Putamen (tissue), 1 donor: ENCODE measurements around the gene PHACTR1.
"Not testable (repeated sequence)": the region's sequence is repeated elsewhere in the genome, so short reads cannot be mapped to it uniquely, and the experiment has no call there.

ENCODE experiments used
- DNase-seq: peaks from one replicate; pipeline ENCODE4 v3.0.0-alpha.2; 2016; ENCODE audit warnings: low spot score

The PHACTR1 gene

DNA sequence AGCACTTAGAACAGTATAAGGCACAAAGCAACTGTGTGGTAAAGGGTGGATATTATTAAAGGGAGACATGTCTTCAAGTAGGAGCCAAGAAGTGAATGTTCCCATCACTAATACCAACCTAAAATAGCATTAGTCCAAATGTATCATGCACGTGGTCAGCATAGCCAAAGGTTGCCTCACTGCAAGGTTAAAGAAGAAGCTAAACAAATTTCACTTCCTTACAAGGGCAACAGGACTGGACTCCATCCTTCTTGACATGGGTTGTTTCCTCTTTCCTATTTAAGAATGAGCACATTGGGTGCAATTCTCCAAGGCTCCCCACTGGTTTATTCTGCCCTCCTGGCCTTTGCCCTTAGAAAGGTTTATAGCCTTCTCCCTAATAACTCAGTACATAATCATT, 186.7 kb downstream of the PHACTR1 start:
- peak; percentile 30 for DNase-seq

DNA sequence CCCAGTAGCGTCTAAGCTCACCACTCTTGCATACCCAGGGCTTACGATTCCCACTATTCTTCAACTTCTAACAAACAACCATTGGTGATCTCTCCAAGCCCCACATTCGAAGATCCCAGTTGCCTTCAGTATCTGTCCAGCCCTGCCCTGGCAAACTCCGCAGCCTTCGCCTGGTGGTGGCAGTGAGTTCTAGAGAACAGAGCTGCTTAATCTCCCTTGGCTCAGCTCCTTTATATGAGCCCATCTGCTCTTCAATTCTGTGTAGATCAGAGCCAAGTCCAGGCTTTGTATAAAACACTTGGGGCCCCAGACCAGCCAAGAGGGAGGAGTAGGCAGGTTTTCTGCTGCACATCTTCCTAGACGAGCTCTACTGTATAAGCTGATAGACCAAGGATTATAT, 193.3 kb downstream of the PHACTR1 start:
- no peak for DNase-seq

DNA sequence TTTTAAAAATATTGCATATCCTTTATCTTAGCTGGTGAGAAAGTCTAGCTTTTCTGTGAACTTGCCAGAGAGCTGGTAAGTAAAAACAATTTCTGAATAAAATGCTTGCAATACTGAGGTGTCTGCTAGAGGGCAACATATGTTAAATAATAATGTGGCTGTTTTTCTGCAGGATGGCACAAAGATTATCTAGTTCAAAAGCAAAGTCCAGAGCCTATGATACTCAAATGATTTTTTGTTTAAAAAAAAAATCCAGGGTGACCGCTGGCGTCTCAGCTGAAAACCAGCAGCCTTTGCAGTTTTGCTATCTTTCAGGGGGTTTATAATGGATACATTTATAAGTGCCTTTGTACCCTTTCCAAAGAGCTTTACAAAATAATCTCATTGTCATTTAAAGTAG, 194.9 kb downstream of the PHACTR1 start:
- peak; percentile 39 for DNase-seq

DNA sequence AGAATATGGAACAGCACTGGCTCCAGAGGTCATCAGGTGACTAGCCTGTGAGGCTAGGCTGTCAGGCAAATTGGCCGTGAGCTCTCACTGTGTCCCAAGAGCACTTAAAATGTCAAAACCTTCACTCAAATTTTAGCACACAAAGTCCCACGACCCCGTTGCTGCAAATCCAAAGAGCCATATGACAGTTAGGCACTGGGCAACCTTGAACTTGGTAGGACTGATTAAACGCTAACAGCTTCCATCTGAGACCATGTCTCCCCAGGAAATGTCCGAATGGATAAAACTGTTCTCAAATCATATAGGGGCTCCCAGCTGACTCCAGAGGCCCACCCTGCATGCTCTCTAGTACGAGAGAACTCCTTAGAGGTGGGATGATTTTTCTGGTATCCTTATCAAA, 196.6 kb downstream of the PHACTR1 start:
- no peak for DNase-seq

DNA sequence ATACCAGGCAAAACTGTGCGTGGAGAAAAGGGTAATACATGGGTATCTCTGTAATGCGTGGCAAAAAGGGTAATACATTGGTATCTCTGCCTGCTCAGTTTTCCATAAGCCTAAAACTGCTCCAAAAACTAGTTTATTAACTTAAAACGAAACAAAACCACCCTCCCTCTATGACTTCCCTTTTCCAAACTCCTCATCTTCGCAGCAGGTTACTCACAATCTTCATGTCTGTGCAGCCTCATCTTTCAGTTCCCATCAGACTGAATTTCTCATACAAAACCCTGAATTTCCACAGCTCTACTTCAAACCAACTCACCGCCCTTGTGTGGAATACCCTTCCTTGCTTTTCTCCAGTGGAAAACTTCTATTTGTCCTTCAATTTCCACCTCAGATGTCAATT, 199.4 kb downstream of the PHACTR1 start:
- no peak for DNase-seq

DNA sequence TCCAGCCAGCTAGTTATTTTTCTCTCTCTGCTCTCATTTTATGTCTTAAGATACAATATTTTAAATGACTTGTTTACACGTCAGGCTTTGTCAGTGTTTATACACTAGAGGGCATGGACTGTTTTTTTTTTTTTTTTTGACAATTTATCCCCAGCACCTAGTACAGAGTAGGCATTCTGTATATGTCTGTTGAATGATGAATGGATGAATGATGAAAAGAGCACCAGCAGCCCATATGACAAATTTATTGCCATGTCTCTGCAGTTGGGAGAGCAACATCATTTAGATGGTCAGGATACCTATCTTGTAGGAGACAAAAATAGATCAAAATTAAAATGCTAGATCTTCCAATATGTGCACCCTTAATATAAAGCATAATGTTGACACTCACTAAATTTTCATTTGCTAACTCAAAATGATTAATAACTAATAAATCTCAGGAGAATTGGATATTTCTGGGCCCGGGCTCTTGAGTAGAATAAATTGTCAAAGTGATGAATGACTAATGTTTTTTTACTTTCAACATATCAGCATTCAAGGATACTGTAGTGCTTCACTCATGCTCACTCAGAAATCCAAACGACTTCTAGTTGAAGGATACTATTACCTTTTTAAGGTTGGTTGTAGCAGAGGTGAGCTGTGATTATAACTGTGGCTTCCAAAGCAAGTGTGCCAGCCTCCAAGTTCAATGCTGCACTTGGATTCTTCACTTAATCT, 200.0 kb downstream of the PHACTR1 start:
- no peak for DNase-seq

DNA sequence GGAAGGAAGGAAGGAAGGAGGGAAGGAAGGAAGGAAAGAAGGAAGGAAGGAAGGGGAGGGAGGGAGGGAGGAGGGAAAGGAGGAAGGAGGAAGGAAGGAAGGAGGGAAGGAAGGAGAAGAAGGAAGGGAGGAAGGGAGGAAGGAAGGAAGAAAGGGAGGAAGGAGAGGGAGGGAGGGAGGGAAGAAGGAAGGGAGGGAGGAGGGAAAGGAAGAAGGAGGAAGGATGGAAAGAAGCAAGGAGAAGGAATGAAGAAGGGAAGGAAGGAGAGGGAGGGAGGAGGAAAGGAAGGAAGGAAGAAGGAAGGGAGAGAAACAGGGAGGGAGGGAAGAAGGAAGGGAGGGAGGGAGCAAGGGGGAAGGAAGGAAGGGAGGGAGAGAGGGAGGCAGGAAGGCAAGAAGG, 204.9 kb downstream of the PHACTR1 start:
- no peak for DNase-seq

DNA sequence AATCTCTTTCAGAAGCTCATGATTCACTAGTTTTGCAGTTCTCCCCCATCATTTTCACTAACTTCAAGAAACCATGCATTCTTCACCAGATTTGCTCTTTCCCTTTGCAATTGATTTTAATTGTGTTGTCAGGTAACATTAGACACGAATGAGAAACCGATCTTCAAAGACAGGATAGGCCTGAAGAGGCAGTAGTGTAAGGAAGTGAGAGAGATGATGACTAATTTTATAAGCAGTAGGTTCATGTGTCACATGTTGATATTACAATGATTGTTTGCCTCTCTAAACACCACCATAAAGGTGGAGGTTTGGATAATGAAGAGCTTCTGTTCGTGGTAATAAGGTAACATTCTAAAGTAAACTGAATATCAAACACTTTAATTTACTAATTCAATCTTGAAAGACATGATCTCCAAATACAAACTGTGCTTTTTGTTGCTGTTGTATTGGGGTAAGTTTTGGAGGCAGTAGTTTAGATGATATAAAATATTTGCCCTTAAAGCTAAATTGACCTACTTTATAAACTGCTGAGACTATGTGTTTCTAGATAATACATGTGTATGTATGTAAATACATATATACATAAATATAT, 207.2 kb downstream of the PHACTR1 start:
- no peak for DNase-seq

DNA sequence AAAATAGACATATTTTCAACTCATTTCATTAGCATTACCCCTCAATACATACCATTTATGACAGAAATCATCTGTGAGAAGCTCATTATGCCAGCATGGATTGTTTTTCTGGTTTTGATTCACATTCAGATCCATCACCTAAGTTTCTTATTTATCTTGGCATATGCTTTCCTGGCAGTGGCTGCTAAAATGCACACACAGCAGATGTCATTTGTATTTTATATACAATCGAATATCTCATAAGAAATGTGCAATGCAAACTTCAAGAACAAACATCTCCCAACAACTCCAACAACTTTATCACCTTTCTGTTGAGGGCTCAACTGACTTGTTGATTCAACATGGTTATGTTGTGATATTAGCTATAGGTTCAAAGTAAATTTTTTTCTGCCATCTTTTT, 208.3 kb downstream of the PHACTR1 start:
- DNase-seq, result no peak

DNA sequence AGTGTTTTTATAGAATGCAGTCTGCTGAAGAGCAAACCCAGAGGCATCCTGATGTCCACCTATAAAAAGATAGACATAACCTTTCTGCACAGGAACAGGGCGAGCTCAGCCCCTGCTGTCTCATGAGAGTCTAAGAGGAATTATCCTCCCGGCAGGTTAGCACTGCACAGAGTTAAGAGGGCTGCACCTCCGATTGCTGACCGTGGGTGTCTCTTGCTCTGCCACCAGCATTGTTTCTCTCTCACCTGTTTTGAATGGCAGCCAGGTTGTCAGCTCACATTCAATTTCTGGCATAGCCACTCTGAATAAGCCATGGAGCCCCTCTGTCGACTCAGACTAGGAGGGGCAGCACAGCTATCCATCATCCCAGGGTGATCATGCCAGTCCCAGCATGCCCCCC, 211.2 kb downstream of the PHACTR1 start:
- DNase-seq, result no peak

DNA sequence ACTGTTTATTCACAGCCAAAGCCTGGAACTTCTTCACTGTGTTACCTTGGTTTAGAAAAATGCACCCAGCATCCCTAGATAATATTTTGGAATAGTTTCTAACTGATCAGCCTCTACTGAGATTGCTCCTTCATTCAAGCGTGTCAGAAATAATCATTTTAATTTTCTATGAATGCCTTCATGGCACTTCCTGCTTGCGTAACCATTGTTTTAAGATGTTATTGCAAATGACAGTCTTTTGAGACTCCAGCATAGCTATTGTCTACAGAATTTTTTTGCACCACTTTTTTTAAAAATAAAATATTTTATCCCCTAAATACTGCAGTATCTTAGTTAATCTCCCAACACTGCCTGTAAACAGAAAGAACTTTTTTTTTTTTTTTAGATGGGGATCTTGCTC, 213.1 kb downstream of the PHACTR1 start:
- no peak for DNase-seq

DNA sequence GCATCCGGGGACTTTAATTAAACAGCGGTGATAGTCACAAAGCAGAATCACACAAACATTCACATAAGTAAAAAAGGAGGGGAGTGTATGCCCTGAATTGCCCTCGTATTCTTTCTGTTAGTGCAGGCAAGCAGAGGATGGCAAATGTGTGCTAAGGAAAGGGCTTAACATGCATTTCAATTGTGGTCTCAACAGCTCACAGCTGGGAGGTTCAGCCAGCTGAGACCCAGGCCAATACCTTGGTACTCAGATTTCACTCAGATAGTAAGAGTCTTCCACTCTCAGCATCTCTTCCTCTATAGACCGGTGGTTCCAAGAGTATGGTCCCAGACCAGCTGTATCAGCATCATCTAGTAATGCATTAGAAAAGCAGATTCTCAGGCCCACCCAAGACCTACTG, 215.1 kb downstream of the PHACTR1 start:
- no peak for DNase-seq

DNA sequence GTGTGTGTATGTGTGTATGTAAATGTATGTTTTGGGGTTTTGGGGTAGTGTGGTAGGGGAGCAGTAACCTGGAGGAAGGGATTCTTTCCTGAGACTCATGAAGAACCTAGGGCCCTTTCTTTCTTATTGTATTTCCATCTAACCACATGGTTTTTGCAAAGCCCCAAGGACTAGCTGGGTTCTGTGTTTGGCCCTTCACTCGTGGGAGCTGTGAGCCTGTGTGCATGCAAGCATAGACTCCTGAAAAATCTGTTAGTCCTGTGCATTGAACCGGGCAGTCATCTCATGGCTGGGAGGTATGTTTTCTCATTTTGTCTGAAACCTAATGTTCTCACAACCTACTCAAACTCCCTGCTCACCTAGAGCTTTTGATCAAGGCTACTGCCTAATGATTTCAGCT, 219.1 kb downstream of the PHACTR1 start:
- DNase-seq, result no peak

DNA sequence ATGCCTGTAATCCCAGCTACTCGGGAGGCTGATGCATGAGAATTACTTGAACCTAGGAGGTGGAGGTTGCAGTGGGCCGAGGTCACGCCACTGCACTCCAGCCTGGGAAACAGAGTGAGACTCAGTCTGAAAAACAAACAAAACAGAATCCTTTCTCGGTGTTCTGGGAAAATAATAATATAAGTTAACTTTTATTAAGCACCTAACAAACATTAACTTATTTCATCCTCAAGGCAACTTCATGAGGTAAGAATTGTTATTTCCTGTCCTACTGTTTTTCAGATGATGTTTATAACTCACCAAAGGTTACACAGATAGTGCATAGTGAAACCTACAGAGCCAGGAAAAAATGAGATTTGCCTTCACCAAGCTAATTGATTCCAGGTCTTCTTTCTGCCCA, 221.4 kb downstream of the PHACTR1 start:
- no peak for DNase-seq

DNA sequence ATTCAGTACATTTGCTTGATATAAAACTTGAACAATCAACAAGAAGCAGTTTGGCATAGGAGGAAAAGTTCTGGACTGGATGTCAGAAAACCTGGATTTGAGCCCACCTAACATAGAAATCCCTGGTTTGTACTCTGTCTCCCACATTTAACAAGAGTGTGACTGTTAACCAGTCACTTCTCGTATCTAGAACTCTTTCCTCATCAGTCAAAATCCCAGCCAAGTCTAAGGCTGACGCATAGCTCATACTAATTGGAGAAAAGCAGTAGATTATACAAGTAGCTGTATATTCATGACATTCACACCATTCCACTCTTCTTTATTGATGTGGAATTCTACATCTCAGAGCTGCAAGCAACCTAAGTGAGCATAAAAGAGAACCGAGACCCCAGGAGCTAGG, 222.7 kb downstream of the PHACTR1 start:
- DNase-seq, result no peak

DNA sequence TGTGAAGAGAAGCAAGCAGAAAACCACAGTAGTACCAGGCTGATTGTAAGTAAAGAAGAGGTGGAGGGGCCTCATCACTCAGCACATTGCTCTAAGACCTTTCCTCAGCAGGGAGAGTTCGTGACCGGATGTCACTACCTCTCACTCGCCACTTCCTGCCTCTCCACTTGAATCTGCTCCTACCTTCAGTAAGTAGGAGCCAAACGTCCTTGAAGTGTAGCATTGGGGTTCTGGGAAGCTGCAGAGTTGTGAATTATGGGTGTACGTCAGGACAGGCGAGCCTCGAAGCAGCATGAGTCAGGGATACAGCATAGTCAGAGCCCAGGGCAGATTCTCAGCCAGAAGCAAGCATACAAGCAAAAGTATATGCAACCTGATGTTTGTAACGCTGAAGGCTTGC, 224.9 kb downstream of the PHACTR1 start:
- DNase-seq, result no peak

DNA sequence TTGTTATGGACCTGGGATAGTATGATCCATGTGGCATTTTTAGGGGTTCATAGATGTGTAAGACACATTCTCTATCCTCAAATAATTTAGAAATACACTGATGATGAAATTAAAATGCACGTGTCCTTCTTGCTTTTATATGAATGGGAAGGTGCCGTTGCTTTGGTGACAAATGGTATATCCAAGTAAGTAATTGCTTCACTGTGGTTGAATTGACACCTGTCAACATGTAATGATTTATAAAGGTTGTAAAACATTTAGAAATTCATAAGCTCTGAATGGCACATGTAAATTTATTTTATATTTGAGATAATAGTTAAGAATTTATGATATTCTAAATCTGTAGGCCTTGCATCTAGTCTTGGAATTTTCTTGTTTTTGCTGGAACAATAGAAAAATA, 227.0 kb downstream of the PHACTR1 start:
- DNase-seq, result no peak

DNA sequence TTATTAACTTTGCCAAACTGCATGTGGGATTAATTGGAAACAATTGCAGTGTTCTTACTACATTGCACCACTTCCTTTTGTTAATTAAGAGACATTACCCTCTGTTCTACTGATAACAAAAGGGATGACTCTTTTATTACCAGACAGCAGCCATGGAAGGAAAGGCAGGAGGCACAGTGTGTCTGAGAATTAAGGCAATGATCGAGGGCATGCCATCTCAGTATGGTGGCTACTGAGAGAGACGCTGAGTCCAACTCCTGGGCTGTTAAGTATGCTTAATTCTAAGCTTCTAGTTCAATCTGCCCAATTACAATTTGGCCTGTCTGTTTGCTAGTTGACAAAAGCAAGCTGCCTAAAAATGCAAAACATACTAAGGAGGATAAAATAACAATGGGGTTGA, 227.4 kb downstream of the PHACTR1 start:
- DNase-seq, result no peak

DNA sequence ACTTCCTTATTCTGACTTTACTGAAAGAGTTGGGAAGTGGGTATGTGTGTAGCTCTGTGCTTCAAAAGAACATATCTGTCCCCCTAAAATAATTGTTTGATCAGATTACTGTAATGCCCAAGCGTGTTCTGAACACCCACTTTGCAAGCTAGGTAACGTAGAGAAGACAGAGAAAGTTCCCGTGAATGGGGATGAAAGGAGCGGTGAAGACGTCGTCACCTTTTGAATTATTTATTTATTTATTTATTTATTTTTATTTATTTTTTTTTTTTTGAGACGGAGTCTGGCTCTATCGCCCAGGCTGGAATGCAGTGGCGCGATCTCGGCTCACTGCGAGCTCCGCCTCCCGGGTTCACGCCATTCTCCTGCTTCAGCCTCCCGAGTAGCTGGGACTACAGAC, 228.0 kb downstream of the PHACTR1 start:
- DNase-seq, result not testable (repeated sequence)

DNA sequence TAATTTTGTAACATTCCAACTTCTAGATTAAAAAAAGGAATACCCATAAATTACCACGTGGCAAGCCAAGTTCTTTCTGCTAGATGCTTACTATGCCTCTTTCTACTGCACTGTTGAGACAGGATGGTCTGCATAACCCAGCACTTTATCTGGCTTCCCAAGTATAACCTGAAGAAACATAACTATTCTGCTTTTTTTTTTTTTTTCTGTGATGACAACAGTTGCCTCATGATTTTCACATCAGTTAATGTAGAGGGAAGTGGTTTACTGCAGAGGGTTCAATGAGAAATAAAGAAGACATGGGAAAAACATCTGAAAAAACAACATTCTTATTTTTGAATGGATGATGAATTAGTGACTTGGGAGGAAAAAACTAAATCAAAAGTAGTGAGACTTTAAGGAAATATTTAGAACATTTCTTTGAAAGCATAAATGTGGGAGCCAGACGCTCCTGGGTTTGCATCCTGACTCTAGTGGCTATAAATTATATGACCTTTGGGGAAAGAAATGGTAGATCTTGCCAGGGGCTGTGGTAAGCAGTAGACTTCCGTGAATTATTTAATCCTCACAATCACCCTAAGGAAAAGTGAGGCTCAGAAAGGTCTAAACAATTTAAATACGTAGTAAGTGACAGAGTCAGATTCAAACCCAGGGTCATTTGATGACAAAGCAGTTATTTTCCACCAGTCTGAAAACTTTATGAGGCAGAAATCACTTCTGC, 230.7 kb downstream of the PHACTR1 start:
- no peak for DNase-seq

DNA sequence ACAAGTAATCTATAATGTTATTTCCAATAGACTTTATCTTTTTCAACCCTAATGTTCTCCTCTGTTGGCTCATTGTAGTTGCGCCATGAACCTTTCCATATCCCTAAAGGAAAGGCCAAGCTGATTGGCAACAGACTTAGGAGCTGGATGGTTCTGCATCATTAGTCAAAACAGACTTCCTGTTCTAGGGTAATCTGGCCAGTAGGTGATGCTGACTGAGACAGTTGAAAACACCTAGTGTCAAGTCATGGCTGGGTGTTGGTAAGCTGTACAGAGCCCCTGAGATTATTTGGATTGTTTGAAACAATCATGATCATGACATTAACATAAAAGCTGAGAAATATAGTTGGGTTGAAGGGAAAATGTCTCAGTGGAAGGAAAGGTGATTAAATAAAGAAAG, 231.4 kb downstream of the PHACTR1 start:
- no peak for DNase-seq

DNA sequence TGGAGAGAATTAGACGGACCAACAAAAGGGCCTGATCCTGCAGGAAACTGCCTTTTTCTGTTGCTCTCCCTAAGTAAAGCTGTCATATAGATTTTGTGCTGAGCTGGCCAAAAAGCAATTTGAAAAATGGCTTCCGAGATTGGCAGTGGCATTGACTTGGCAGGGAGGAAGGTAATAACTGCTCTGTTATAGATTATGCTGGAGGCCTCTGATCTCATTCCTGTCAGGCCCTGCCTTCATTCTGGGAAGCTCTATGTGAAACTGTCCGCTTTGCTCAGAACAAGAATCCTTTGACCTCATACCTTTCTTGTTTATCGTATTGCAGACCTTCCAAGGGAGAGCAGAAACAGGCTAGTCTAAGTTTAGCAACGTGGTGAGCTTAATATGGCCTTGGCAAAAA, 234.4 kb downstream of the PHACTR1 start:
- DNase-seq, result no peak

DNA sequence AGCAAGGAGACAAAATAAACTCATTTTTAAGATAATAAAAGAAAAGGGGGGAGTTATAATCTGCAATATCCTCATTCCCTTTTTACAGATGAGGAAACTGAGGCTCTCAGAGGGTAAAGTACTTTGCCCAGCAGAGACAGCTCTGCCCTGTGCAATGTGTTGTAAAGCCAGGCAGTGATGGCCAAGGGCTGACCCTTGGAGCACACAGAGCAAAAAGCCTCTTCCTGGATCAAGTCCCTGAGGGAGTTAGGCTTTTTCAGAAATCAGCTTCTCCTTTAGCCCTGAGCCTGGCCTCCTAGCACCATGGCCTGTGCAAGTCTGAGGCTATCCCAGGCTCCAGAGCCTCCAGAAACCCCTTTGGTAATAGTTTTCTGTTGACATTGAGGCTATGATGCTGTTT, 234.8 kb downstream of the PHACTR1 start:
- DNase-seq, result no peak

DNA sequence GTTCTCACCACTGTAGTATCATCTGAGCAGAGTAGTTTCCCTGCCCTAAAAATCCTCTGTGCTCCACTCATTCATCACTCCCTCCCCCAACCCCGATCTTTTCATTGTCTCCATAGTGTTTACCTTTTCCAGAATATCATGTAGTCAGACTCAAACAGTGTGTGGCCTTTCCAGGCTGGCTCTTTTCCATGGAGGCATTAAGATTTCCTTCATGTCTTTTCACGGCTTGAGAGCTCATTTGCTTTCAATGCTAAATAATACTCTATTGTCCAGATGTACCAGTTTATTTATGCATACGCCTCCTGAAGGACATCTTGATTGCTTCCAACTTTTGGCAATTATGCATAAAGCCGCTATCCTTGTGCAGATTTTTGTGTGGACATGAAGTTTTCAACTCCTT, 235.8 kb downstream of the PHACTR1 start:
- DNase-seq, result no peak
